PFSK-1 (cell line): Measurements from ENCODE around the gene CTBP2.

Experiments used
- FOXP2 ChIP-seq: optimal IDR thresholded peaks from 2 replicates; pipeline ENCODE3; 2011; ENCODE audit warnings: borderline replicate concordance, control low read depth, inconsistent platforms; ENCODE audit not compliant: insufficient read depth; ENCODE audit errors: extremely low read length, extremely low read depth
- POLR2AphosphoS5 ChIP-seq: IDR thresholded peaks from 2 replicates; pipeline ENCODE4 v1.6.1; 2012; ENCODE audit warnings: low read depth, mild to moderate bottlenecking, control low read depth, low read length, moderate library complexity
- REST ChIP-seq, 2 experiments: IDR thresholded peaks; 2 replicates each; pipeline versions ENCODE4 v1.6.1 to v1.8.0; 2011 to 2012; ENCODE audit warnings: low read depth in 2 of 2, low read length in 2 of 2, control low read depth in 1 of 2, inconsistent platforms in 1 of 2, mild to moderate bottlenecking in 1 of 2, moderate library complexity in 1 of 2; ENCODE audit not compliant: insufficient read depth in 1 of 2
- SIN3A ChIP-seq: IDR thresholded peaks from 2 replicates; pipeline ENCODE4 v1.6.1; 2012; ENCODE audit warnings: mild to moderate bottlenecking, low read length, moderate library complexity, borderline replicate concordance; ENCODE audit not compliant: insufficient read depth
- TAF1 ChIP-seq: IDR thresholded peaks from 2 replicates; pipeline ENCODE4 v1.6.1; 2012; ENCODE audit warnings: low read length, control low read depth, borderline replicate concordance; ENCODE audit not compliant: insufficient read depth

CTBP2 gene

GRCh38 chr10:125035136-125035535 is 125.2 kb downstream of the CTBP2 start:
- TF ChIP-seq REST (IDR thresholded peaks at IDR 0.05; ENCODE audit: insufficient read depth in 1 of 2, low read depth in 2 of 2, low read length in 2 of 2) (no peak), SIN3A (no peak), TAF1 (no peak), POLR2AphosphoS5 (no peak), FOXP2 (no peak)

- TF ChIP-seq REST (IDR thresholded peaks at IDR 0.05; ENCODE audit: insufficient read depth in 1 of 2, low read depth in 2 of 2, low read length in 2 of 2) (no peak), POLR2AphosphoS5 (no peak), TAF1 (no peak), FOXP2 (no peak)
Measured at GRCh38 chr10:125034675-125035074, 125.7 kb downstream of the CTBP2 start.

- no peak for TF ChIP-seq TAF1
- TF ChIP-seq FOXP2: no peak
- no peak for TF ChIP-seq REST (IDR thresholded peaks at IDR 0.05; ENCODE audit: insufficient read depth in 1 of 2, low read depth in 2 of 2, low read length in 2 of 2)
- no peak for TF ChIP-seq POLR2AphosphoS5
- no peak for TF ChIP-seq SIN3A
Measured at GRCh38 chr10:125033146-125033924, 127.0 kb downstream of the CTBP2 start.

GRCh38 chr10:125032474-125033020 is 127.8 kb downstream of the CTBP2 start:
- TF ChIP-seq TAF1: no peak
- no peak for TF ChIP-seq SIN3A

- TF ChIP-seq FOXP2 (no peak), POLR2AphosphoS5 (no peak), TAF1 (no peak), SIN3A (no peak), REST (IDR thresholded peaks at IDR 0.05; ENCODE audit: insufficient read depth in 1 of 2, low read depth in 2 of 2, low read length in 2 of 2) (no peak)
Measured at GRCh38 chr10:125030567-125031197, 129.7 kb downstream of the CTBP2 start.
